Thoracic aorta (tissue), 2 donors: Measurements from ENCODE around the gene B4GALT1. TPM values are rescaled to one million over a fixed set of nuclear protein-coding genes. Genes with fewer than 3 reads are reported as not detected.

ENCODE experiments used
- ATAC-seq: fragments of 150-250 bp; one replicate; pipeline ENCODE4 v1.8.0; 2017; ENCODE audit warnings: low read depth; ENCODE audit not compliant: insufficient number of reproducible peaks, low FRiP score
- DNase-seq: peaks from one replicate; pipeline ENCODE4 v3.0.0-alpha.2; 2020; ENCODE audit warnings: low spot score
- H3K27ac ChIP-seq, 2 donors: fragments of 200-600 bp; sonication (generic); 1 replicate in 1 of 2; 2 replicates in 1 of 2; pipeline ENCODE4 v1.5.1; 2016; ENCODE audit warnings: mild to moderate bottlenecking in 2 of 2, moderate library complexity in 2 of 2
- H3K27me3 ChIP-seq: fragments of 200-600 bp; sonication (generic); replicated peaks from 2 replicates; pipeline ENCODE4 v1.6.0; 2016; ENCODE audit warnings: mild to moderate bottlenecking; ENCODE audit not compliant: insufficient read depth
- H3K36me3 ChIP-seq: fragments of 200-600 bp; sonication (generic); one replicate; pipeline ENCODE4 v1.5.1; 2016
- H3K4me1 ChIP-seq, 2 donors: fragments of 200-600 bp; sonication (generic); 1 replicate in 1 of 2; 2 replicates in 1 of 2; pipeline versions ENCODE4 v1.5.1 to v1.6.0; 2016; ENCODE audit warnings: low read depth in 2 of 2, mild to moderate bottlenecking in 1 of 2; ENCODE audit not compliant: control insufficient read depth in 1 of 2
- H3K4me3 ChIP-seq: fragments of 200-600 bp; sonication (generic); 2 replicates; pipeline ENCODE4 v1.5.1; 2016; ENCODE audit warnings: mild to moderate bottlenecking
- H3K9me3 ChIP-seq: fragments of 200-600 bp; sonication (generic); 2 replicates; pipeline ENCODE4 v1.5.1; 2016
- total RNA-seq, 2 donors: library from RNA; depleted of rRNA; stranded (reverse); fragments of >200 nt; gene quantifications; one replicate each; pipeline versions ENCODE4 v1.1.0 to v1.2.3, GENCODE V29; 2016
- TF ChIP-seq, protein P1 (sequence below): fragments of 200-600 bp; sonication (generic); IDR thresholded peaks from one replicate; pipeline ENCODE4 v1.5.1; 2019; ENCODE audit warnings: antibody characterized with exemption

B4GALT1 gene
- total RNA-seq, 2 donors from 2014 or later, result 59.4 to 86.6 TPM

DNA sequence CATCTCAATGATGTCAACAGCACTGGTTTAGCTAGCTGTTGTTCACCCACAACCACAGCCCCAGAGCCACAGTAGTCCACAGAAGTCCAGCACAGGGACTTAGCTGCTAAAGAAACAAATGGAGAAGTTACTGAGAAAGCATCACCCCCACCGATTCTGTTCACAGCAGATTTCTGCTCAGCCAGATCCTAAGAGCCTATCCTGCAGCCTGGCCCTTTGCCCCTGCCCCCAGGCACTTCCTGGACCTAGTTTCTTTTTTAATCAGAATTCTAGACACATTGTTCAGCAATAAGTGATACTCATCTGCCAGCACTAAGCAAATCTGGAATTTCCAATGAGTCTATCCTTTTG is 7.4 kb downstream of the B4GALT1 start:
- H3K36me3 ChIP-seq, result no peaks in the 10 kb centered on the region
- no peak for DNase-seq
- H3K4me1 ChIP-seq, result peaks cover 77 to 99% of the 10 kb centered on the region in 2 donors
- H3K27ac ChIP-seq, result peak overlapping the region; percentile 92 to 97
- ATAC-seq, result no peak
- H3K27me3 ChIP-seq, result no peaks in the 10 kb centered on the region
- no peaks in the 10 kb centered on the region for H3K9me3 ChIP-seq
- TF ChIP-seq, protein P1, sequence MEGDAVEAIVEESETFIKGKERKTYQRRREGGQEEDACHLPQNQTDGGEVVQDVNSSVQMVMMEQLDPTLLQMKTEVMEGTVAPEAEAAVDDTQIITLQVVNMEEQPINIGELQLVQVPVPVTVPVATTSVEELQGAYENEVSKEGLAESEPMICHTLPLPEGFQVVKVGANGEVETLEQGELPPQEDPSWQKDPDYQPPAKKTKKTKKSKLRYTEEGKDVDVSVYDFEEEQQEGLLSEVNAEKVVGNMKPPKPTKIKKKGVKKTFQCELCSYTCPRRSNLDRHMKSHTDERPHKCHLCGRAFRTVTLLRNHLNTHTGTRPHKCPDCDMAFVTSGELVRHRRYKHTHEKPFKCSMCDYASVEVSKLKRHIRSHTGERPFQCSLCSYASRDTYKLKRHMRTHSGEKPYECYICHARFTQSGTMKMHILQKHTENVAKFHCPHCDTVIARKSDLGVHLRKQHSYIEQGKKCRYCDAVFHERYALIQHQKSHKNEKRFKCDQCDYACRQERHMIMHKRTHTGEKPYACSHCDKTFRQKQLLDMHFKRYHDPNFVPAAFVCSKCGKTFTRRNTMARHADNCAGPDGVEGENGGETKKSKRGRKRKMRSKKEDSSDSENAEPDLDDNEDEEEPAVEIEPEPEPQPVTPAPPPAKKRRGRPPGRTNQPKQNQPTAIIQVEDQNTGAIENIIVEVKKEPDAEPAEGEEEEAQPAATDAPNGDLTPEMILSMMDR, result no peak
- H3K4me3 ChIP-seq, result peak overlapping the region; percentile 42

- ATAC-seq, result no peak
- H3K36me3 ChIP-seq, result no peaks in the 10 kb centered on the region
- no peaks in the 10 kb centered on the region for H3K9me3 ChIP-seq
- DNase-seq, result no peak
- peaks cover 78 to 95% of the 10 kb centered on the region in 2 donors for H3K4me1 ChIP-seq
- TF ChIP-seq, protein P1, result no peak
- no peaks in the 10 kb centered on the region for H3K27me3 ChIP-seq
- peak overlapping the region; percentile 92 to 97 for H3K27ac ChIP-seq
- peak overlapping the region; percentile 42 for H3K4me3 ChIP-seq
Observed at GRCh38 chr9:33158843-33159776, 8.0 kb downstream of the B4GALT1 start.

- DNase-seq (no peak), ATAC-seq (no peak)
- Histone ChIP-seq H3K9me3 (no peaks in the 10 kb centered on the region), H3K4me3 (no peak overlapping the region), H3K4me1 (peaks cover 69 to 86% of the 10 kb centered on the region in 2 donors), H3K36me3 (no peaks in the 10 kb centered on the region), H3K27me3 (no peaks in the 10 kb centered on the region), H3K27ac (peak overlapping the region; percentile 92 to 97)
- TF ChIP-seq, protein P1, result no peak
Observed at GRCh38 chr9:33157960-33158842, 8.9 kb downstream of the B4GALT1 start.

DNA sequence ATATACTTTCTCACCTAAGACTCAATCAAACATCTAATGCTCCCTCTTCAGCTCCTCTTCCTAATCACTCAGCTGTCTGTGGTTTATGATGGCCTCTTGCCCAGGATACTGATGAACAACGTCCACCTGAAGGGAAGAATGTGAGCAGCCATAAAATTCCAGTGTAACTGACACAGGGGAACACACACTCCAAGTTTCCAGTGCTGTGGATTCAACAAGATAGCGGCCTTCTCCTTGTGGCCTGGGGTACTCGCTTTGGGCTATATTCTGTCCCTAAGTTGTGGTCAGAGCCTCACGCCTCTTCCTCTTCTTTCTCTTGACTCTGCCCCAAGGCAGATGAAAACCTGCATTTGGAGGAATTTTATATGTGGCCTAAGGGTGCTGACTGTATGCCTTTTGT is 11.7 kb downstream of the B4GALT1 start:
- Histone ChIP-seq H3K27me3 (no peaks in the 10 kb centered on the region), H3K27ac (no peak overlapping the region), H3K4me3 (no peak overlapping the region), H3K9me3 (no peaks in the 10 kb centered on the region), H3K4me1 (peaks cover 63 to 81% of the 10 kb centered on the region in 2 donors), H3K36me3 (no peaks in the 10 kb centered on the region)
- DNase-seq (no peak), ATAC-seq (no peak)
- TF ChIP-seq, protein P1, result no peak

GRCh38 chr9:33154371-33154770 is 12.8 kb downstream of the B4GALT1 start:
- H3K36me3 ChIP-seq, result no peaks in the 10 kb centered on the region
- no peak overlapping the region for H3K4me3 ChIP-seq
- TF ChIP-seq, protein P1, result no peak
- H3K27ac ChIP-seq, result no peak overlapping the region
- no peaks in the 10 kb centered on the region for H3K9me3 ChIP-seq
- no peaks in the 10 kb centered on the region for H3K27me3 ChIP-seq
- H3K4me1 ChIP-seq, result peaks cover 59 to 79% of the 10 kb centered on the region in 2 donors
- DNase-seq (no peak), ATAC-seq (no peak)
